Nephron (organoid): Measurements from ENCODE around the gene TFB2M.
"Not testable (repeated sequence)": the region's sequence is repeated elsewhere in the genome, so short reads cannot be mapped to it uniquely, and the experiment has no call there.

ENCODE experiments used
- H3K27ac Mint-ChIP-seq, 3 experiments: 2 replicates each; pipeline ENCODE4 v1.8.0; 2020; ENCODE audit warnings: mixed read lengths in 3 of 3, mild to moderate bottlenecking in 2 of 3, moderate library complexity in 1 of 3
- H3K27me3 Mint-ChIP-seq: 2 replicates; pipeline ENCODE4 v1.8.0; 2021; ENCODE audit warnings: low read depth, mild to moderate bottlenecking, moderate library complexity, mixed read lengths
- H3K36me3 Mint-ChIP-seq: 2 replicates; pipeline ENCODE4 v1.8.0; 2020; ENCODE audit warnings: low read depth, mixed read lengths
- H3K4me1 Mint-ChIP-seq: 2 replicates; pipeline ENCODE4 v1.8.0; 2020; ENCODE audit warnings: mixed read lengths
- H3K4me3 Mint-ChIP-seq, 3 experiments: 2 replicates each; pipeline ENCODE4 v1.8.0; 2020; ENCODE audit warnings: mild to moderate bottlenecking in 3 of 3, mixed read lengths in 3 of 3, moderate library complexity in 2 of 3
- H3K9me3 Mint-ChIP-seq: 2 replicates; pipeline ENCODE4 v1.8.0; 2020; ENCODE audit warnings: mixed read lengths
- CTCF ChIP-seq, 3 experiments: fragments of 200-600 bp; sonication (generic); IDR thresholded peaks; one replicate each; pipeline ENCODE4 v1.5.0; 2021; ENCODE audit warnings: antibody characterized with exemption in 3 of 3; ENCODE audit not compliant: unreplicated experiment in 3 of 3

The TFB2M gene

GRCh38 chr1:246566128-246566812 lies at the start of gene TFB2M, which contains the start of gene CNST:
TSS of gene TFB2M (minus strand) at chr1:246566261. CDS start at chr1:246566138, 123 bp downstream.
TSS of gene CNST (plus strand) at chr1:246566456. CDS start at chr1:246591563, 25,107 bp downstream.
- TF ChIP-seq CTCF (IDR thresholded peaks at IDR 0.05; ENCODE audit: unreplicated experiment in 3 of 3), result no peak
- H3K4me1 Mint-ChIP-seq, result peaks cover 25% of the 10 kb centered on the region
- H3K36me3 Mint-ChIP-seq, result no peaks in the 10 kb centered on the region
- no peaks in the 10 kb centered on the region for H3K9me3 Mint-ChIP-seq
- peak within 1 kb of the TSS; percentile 84 to 98 (median 98) for H3K27ac Mint-ChIP-seq
- no peaks in the 10 kb centered on the region for H3K27me3 Mint-ChIP-seq
- peak within 1 kb of the TSS; percentile 99 to 100 (median 99) for H3K4me3 Mint-ChIP-seq

GRCh38 chr1:246613096-246613758 lies 47.2 kb upstream of the TFB2M start:
- Mint-ChIP-seq H3K36me3 (peaks cover 15% of the 10 kb centered on the region), H3K27me3 (no peaks in the 10 kb centered on the region)
- TF ChIP-seq CTCF (IDR thresholded peaks at IDR 0.05; ENCODE audit: unreplicated experiment in 3 of 3), result no peak

GRCh38 chr1:246609632-246610031 lies 43.6 kb upstream of the TFB2M start:
- peaks cover 5% of the 10 kb centered on the region for H3K4me1 Mint-ChIP-seq
- no peaks in the 10 kb centered on the region for H3K27me3 Mint-ChIP-seq
- H3K27ac Mint-ChIP-seq, result peak overlapping the region in 1 of 3 experiments; percentile 91
- peaks cover 30% of the 10 kb centered on the region for H3K36me3 Mint-ChIP-seq
- TF ChIP-seq CTCF (IDR thresholded peaks at IDR 0.05; ENCODE audit: unreplicated experiment in 3 of 3), result no peak
- H3K4me3 Mint-ChIP-seq, result no peak overlapping the region
- peaks cover 6% of the 10 kb centered on the region for H3K9me3 Mint-ChIP-seq

More at GRCh38 chr1:246613096-246613758, 47.2 kb upstream of the TFB2M start:
- no peak overlapping the region for H3K4me3 Mint-ChIP-seq
- peaks cover 14% of the 10 kb centered on the region for H3K4me1 Mint-ChIP-seq
- H3K9me3 Mint-ChIP-seq, result no peaks in the 10 kb centered on the region
- no peak overlapping the region for H3K27ac Mint-ChIP-seq

- peak overlapping the region; percentile 45 to 91 (median 73) for H3K27ac Mint-ChIP-seq
- peaks cover 5% of the 10 kb centered on the region for H3K4me1 Mint-ChIP-seq
- peaks cover 12% of the 10 kb centered on the region for H3K9me3 Mint-ChIP-seq
- TF ChIP-seq CTCF (IDR thresholded peaks at IDR 0.05; ENCODE audit: unreplicated experiment in 3 of 3), result no peak
- H3K4me3 Mint-ChIP-seq, result peak overlapping the region in 1 of 3 experiments; percentile 14
- H3K27me3 Mint-ChIP-seq, result no peaks in the 10 kb centered on the region
- peaks cover 37% of the 10 kb centered on the region for H3K36me3 Mint-ChIP-seq
Observed at GRCh38 chr1:246608616-246609376, 42.7 kb upstream of the TFB2M start.

- TF ChIP-seq CTCF (IDR thresholded peaks at IDR 0.05; ENCODE audit: unreplicated experiment in 3 of 3), result no peak
- Mint-ChIP-seq H3K9me3 (peaks cover 23% of the 10 kb centered on the region), H3K36me3 (peaks cover 50% of the 10 kb centered on the region), H3K27ac (no peak overlapping the region), H3K4me1 (peaks cover 5% of the 10 kb centered on the region), H3K4me3 (no peak overlapping the region), H3K27me3 (no peaks in the 10 kb centered on the region)
Observed at GRCh38 chr1:246607462-246607861, 41.4 kb upstream of the TFB2M start.

- H3K4me1 Mint-ChIP-seq, H3K4me3 Mint-ChIP-seq, H3K27me3 Mint-ChIP-seq, H3K27ac Mint-ChIP-seq: not testable (repeated sequence)
- peaks cover 63% of the 10 kb centered on the region for H3K36me3 Mint-ChIP-seq
- H3K9me3 Mint-ChIP-seq, result peaks cover 33% of the 10 kb centered on the region
Observed at GRCh38 chr1:246605231-246605630, 39.2 kb upstream of the TFB2M start.
